Transverse colon (tissue), 4 donors: Measurements from ENCODE around the gene FBXO17. TPM values are rescaled to one million over a fixed set of nuclear protein-coding genes. Genes with fewer than 3 reads are reported as not detected.
"Not testable (repeated sequence)": the region's sequence is repeated elsewhere in the genome, so short reads cannot be mapped to it uniquely, and the experiment has no call there.

Experiments used
- DNase-seq: peaks from one replicate; pipeline ENCODE4 v3.0.0-alpha.2; 2019
- H3K27ac ChIP-seq, 4 donors: fragments of 200-600 bp; sonication (generic); 2 replicates each; pipeline ENCODE4 v1.5.1; 2016 to 2018; ENCODE audit warnings: inconsistent platforms in 4 of 4
- H3K27me3 ChIP-seq: fragments of 200-600 bp; sonication (generic); 2 replicates; pipeline ENCODE4 v1.5.1; 2017; ENCODE audit warnings: inconsistent platforms
- H3K36me3 ChIP-seq, 4 donors: fragments of 200-600 bp; sonication (generic); 2 replicates each; pipeline ENCODE4 v1.5.1; 2017 to 2019; ENCODE audit warnings: inconsistent platforms in 4 of 4
- H3K4me1 ChIP-seq, 4 donors: fragments of 200-600 bp; sonication (generic); 2 replicates each; pipeline ENCODE4 v1.5.1; 2017 to 2020; ENCODE audit warnings: inconsistent platforms in 4 of 4
- H3K4me3 ChIP-seq, 4 donors: fragments of 200-600 bp; sonication (generic); 1 replicate in 1 of 4; 2 replicates in 3 of 4; pipeline versions ENCODE4 v1.5.1 to v1.6.1; 2017 to 2019; ENCODE audit warnings: inconsistent platforms in 4 of 4
- H3K9me3 ChIP-seq, 2 donors: fragments of 200-600 bp; sonication (generic); 2 replicates each; pipeline ENCODE4 v1.5.1; 2017 to 2019; ENCODE audit warnings: inconsistent platforms in 2 of 2
- EP300 ChIP-seq: sonication (generic); formaldehyde crosslinking; IDR thresholded peaks from one replicate; pipeline ENCODE4 v1.6.1; 2017; ENCODE audit warnings: antibody characterized with exemption, low read depth
- POLR2A ChIP-seq: fragments of 450-650 bp; IDR thresholded peaks from one replicate; pipeline ENCODE4 v1.6.1; 2016; ENCODE audit warnings: antibody characterized with exemption, mild to moderate bottlenecking, moderate library complexity
- POLR2AphosphoS5 ChIP-seq, 3 donors: sonication (generic); formaldehyde crosslinking; IDR thresholded peaks; one replicate each; pipeline ENCODE4 v1.6.1; 2016; ENCODE audit warnings: antibody characterized with exemption in 3 of 3
- WGBS, 2 donors: methylation state at CpG; one replicate each; pipeline ENCODE4 v1.1.5; 2018; ENCODE audit warnings: low coverage in 1 of 2; 5-methylcytosine and 5-hydroxymethylcytosine counted together
- in situ Hi-C, 4 donors: fragments of 200-750 bp; cut with MboI; loops; one replicate each; pipeline versions ENCODE4 v1.15.0 to v1.15.1; 2017; ENCODE audit warnings: low sequenced_read_pairs in 3 of 4, low pct_ligation_motif_present in 1 of 4, low pct_unique_long_range_greater_than_20kb in 1 of 4
- intact Hi-C: fragments of 100-400 bp; cut with DNase I; formaldehyde crosslinking; loops from one replicate; pipeline ENCODE4 v1.15.1; 2023; ENCODE audit warnings: low total_unique reads
- total RNA-seq, 4 donors: library from RNA; depleted of rRNA; stranded (reverse); fragments of >200 nt; gene quantifications; one replicate each; pipeline ENCODE4 v1.1.0, GENCODE V29; 2016
- TF ChIP-seq, protein P1 (sequence below), 5 experiments: fragments of 200-600 bp in 3 of 5; fragments of 450-650 bp in 2 of 5; sonication (generic) in 3 of 5; IDR thresholded peaks; 1 replicate in 2 of 5; 2 replicates in 3 of 5; pipeline ENCODE4 v1.5.1; 2016 to 2017; ENCODE audit warnings: antibody characterized with exemption in 5 of 5, inconsistent platforms in 3 of 5, mild to moderate bottlenecking in 2 of 5, moderate library complexity in 1 of 5

Gene FBXO17
- total RNA-seq, 4 donors from 2014 or later: 2.2 to 7.8 (median 2.4) TPM

- H3K4me1 ChIP-seq: no peaks in the 10 kb centered on the region
- H3K27me3 ChIP-seq: no peaks in the 10 kb centered on the region
- H3K4me3 ChIP-seq: no peak overlapping the region
- H3K9me3 ChIP-seq: no peaks in the 10 kb centered on the region
- DNase-seq: no peak
- no peaks in the 10 kb centered on the region for H3K36me3 ChIP-seq
- in situ Hi-C loops: no loop called here
- WGBS, 2 donors: 31 to 33% methylated on average over 2 to 3 of the region's 3 CpGs
- no peak overlapping the region for H3K27ac ChIP-seq
- intact Hi-C loops: no loop called here
- no peak for TF ChIP-seq POLR2A
These were observed 31.6 kb upstream of the FBXO17 start for GRCh38 chr19:39007096-39007495.

DNA sequence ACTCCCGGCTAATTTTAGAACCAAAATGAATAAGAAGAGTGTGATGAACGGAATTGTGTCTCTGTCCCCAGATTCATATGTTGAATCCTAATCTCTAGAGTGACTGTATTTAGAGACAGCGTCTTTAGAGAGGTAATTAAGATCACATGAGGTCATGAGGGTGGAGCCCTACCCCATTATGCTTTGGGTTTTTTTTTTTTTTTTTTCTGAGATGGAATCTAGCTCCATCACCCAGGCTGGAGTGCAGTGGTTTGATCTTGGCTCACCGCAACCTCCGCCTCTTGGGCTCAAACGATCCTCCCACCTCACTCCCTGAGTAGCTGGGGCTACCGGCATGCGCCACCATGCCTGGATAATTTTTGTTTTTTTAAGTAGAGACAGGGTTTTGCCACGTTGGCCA is 28.9 kb upstream of the FBXO17 start:
- no peak for TF ChIP-seq EP300
- no peak for TF ChIP-seq POLR2AphosphoS5 (IDR thresholded peaks at IDR 0.05)
- TF ChIP-seq POLR2A: no peak
- TF ChIP-seq, protein P1, sequence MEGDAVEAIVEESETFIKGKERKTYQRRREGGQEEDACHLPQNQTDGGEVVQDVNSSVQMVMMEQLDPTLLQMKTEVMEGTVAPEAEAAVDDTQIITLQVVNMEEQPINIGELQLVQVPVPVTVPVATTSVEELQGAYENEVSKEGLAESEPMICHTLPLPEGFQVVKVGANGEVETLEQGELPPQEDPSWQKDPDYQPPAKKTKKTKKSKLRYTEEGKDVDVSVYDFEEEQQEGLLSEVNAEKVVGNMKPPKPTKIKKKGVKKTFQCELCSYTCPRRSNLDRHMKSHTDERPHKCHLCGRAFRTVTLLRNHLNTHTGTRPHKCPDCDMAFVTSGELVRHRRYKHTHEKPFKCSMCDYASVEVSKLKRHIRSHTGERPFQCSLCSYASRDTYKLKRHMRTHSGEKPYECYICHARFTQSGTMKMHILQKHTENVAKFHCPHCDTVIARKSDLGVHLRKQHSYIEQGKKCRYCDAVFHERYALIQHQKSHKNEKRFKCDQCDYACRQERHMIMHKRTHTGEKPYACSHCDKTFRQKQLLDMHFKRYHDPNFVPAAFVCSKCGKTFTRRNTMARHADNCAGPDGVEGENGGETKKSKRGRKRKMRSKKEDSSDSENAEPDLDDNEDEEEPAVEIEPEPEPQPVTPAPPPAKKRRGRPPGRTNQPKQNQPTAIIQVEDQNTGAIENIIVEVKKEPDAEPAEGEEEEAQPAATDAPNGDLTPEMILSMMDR (IDR thresholded peaks at IDR 0.05): no peak
- no peaks in the 10 kb centered on the region for H3K36me3 ChIP-seq
- H3K27ac ChIP-seq: no peak overlapping the region
- H3K4me3 ChIP-seq: no peak overlapping the region
- intact Hi-C loops: no loop called here
- H3K27me3 ChIP-seq: no peaks in the 10 kb centered on the region
- 58 to 69% methylated on average over 4 to 9 of the region's 9 CpGs for WGBS, 2 donors
- no peak for DNase-seq
- in situ Hi-C loops: no loop called here
- no peaks in the 10 kb centered on the region for H3K9me3 ChIP-seq
- no peaks in the 10 kb centered on the region for H3K4me1 ChIP-seq

GRCh38 chr19:39003796-39004195 is 28.3 kb upstream of the FBXO17 start:
- intact Hi-C loops (no loop called here), in situ Hi-C loops (no loop called here)
- TF ChIP-seq, protein P1 (IDR thresholded peaks at IDR 0.05): no peak
- TF ChIP-seq POLR2A (no peak), POLR2AphosphoS5 (IDR thresholded peaks at IDR 0.05) (no peak), EP300 (no peak)
- no peak overlapping the region for H3K4me3 ChIP-seq
- no peaks in the 10 kb centered on the region for H3K36me3 ChIP-seq
- no peak for DNase-seq
- H3K9me3 ChIP-seq: no peaks in the 10 kb centered on the region
- H3K4me1 ChIP-seq: no peaks in the 10 kb centered on the region
- no peak overlapping the region for H3K27ac ChIP-seq
- WGBS, 2 donors: 93 to 100% methylated on average over 2 to 4 of the region's 4 CpGs
- no peaks in the 10 kb centered on the region for H3K27me3 ChIP-seq

GRCh38 chr19:39003188-39003587 is 27.6 kb upstream of the FBXO17 start:
- WGBS, 2 donors: 69 to 79% methylated on average over 3 to 4 of the region's 4 CpGs
- H3K4me3 ChIP-seq: no peak overlapping the region
- no peak overlapping the region for H3K27ac ChIP-seq
- in situ Hi-C loops (no loop called here), intact Hi-C loops (no loop called here)
- H3K9me3 ChIP-seq: no peaks in the 10 kb centered on the region
- TF ChIP-seq, protein P1 (IDR thresholded peaks at IDR 0.05): no peak
- no peak for TF ChIP-seq EP300
- no peak for TF ChIP-seq POLR2AphosphoS5 (IDR thresholded peaks at IDR 0.05)
- TF ChIP-seq POLR2A: no peak
- H3K4me1 ChIP-seq: no peaks in the 10 kb centered on the region
- H3K36me3 ChIP-seq: no peaks in the 10 kb centered on the region
- H3K27me3 ChIP-seq: no peaks in the 10 kb centered on the region
- no peak for DNase-seq

DNA sequence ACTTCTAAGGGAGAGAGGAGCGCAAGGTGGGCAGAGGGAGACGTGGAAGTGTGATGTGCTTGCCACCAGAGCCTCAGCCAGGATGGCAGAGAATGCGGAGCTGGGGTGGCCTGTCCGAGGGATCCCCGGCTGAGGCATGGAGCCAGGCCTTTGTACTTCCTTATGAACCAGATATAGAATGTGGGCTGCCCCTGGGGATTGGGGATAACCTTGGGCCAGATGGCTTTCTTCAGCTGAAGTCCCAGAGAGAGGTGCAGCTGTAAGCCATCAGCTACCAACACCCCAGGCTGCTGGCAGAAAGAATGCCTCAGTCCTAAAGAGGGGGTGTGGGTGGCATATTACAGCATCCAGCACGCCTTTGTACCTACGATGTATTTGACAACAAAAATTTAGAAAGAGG is 25.5 kb upstream of the FBXO17 start:
- TF ChIP-seq POLR2AphosphoS5 (IDR thresholded peaks at IDR 0.05): no peak
- no peak for TF ChIP-seq EP300
- TF ChIP-seq POLR2A: no peak
- TF ChIP-seq, protein P1 (IDR thresholded peaks at IDR 0.05): no peak
- 63 to 69% methylated on average over 3 to 7 of the region's 7 CpGs for WGBS, 2 donors
- H3K4me3 ChIP-seq: no peak overlapping the region
- no peaks in the 10 kb centered on the region for H3K27me3 ChIP-seq
- in situ Hi-C loops: no loop called here
- no peaks in the 10 kb centered on the region for H3K9me3 ChIP-seq
- H3K36me3 ChIP-seq: no peaks in the 10 kb centered on the region
- no peak overlapping the region for H3K27ac ChIP-seq
- DNase-seq: no peak
- intact Hi-C loops: no loop called here
- no peaks in the 10 kb centered on the region for H3K4me1 ChIP-seq

DNA sequence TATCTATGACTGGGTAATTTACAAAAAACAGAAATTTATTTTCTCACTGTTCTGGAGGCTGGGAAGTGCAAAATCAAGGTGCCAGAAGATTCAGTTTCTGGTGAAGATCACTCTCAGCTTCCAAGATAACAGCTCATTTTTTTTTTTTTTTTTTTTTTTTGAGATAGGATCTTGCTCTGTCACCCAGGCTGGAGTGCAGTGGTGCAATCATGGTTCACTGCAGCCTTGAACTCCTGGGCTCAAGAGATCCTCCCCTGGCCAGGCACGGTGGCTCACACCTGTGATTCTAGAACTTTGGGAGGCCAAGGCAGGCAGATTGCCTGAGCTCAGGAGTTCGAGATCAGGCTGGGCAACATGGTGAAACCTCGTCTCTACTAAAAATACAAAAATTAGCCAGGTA is 22.0 kb upstream of the FBXO17 start:
- H3K27me3 ChIP-seq, DNase-seq, intact Hi-C loops, H3K4me3 ChIP-seq, H3K9me3 ChIP-seq, H3K36me3 ChIP-seq, in situ Hi-C loops, H3K4me1 ChIP-seq, H3K27ac ChIP-seq: not testable (repeated sequence)
- 81% methylated on average over 3 of the region's 3 CpGs; no CpG with 5 or more reads in 1 of the 2 donors for WGBS, 2 donors
